Activated naive CD8-positive, alpha-beta T cell treated with anti-CD3 and anti-CD28 coated beads, Interleukin-2, amount 10 ng/mL, durations not matched to agents 7 days and 5 days (primary cell): ENCODE results near the gene KMO. TPM values are rescaled to one million over a fixed set of nuclear protein-coding genes. Genes with fewer than 3 reads are reported as not detected.

Source experiments
- ATAC-seq: fragments of 150-1000 bp; cut with Tn5 transposase; one replicate; pipeline ENCODE4 v1.10.0; 2021; ENCODE audit warnings: low read depth, moderate library complexity
- POLR2A ChIA-PET: fragments of 350-600 bp; sonication (Branson Sonifier 250); formaldehyde crosslinking; loops from one replicate; lab custom pipeline; 2021; ENCODE audit warnings: antibody characterized with exemption; lab: Charles Lee
- DNase-seq: peaks from one replicate; pipeline ENCODE4 v3.0.0; 2021
- H3K27ac Mint-ChIP-seq: one replicate; pipeline ENCODE4 v1.8.0; 2022; ENCODE audit warnings: mild to moderate bottlenecking, mixed read lengths
- H3K27me3 Mint-ChIP-seq: one replicate; pipeline ENCODE4 v1.8.0; 2022; ENCODE audit warnings: mild to moderate bottlenecking, moderate library complexity, mixed read lengths
- H3K36me3 Mint-ChIP-seq: one replicate; pipeline ENCODE4 v1.8.0; 2021; ENCODE audit warnings: mild to moderate bottlenecking, mixed read lengths
- H3K4me1 Mint-ChIP-seq: one replicate; pipeline ENCODE4 v1.8.0; 2021; ENCODE audit warnings: mixed read lengths
- H3K4me3 Mint-ChIP-seq: one replicate; pipeline ENCODE4 v1.8.0; 2022; ENCODE audit warnings: mild to moderate bottlenecking, moderate library complexity, mixed read lengths
- H3K9me3 Mint-ChIP-seq: one replicate; pipeline ENCODE4 v1.8.0; 2021; ENCODE audit warnings: mixed read lengths
- total RNA-seq, 2 experiments: library from RNA; stranded (reverse); gene quantifications; one replicate each; pipeline ENCODE4 v1.2.3, GENCODE V29; 2021

The KMO gene
- total RNA-seq: under 1 TPM in 1 of 2 experiments, not detected in 1; 0.25 TPM

DNA sequence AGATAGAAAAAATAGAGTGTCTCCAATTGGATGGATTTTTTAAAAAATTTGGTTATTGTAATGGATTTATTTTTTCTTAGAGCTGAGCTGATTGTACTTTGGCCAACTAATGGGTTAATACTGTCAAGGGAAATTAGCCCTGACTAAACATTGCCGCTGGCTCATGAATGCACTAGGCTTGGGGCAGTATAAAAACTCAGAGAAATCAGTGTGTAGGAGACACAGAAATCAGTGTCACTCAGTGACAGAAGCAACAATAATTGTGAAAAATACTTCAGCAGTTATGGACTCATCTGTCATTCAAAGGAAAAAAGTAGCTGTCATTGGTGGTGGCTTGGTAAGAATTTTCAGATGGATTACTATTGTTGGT is at the start of gene KMO:
KMO (plus strand) TSS at position 217 of the 370 bp plus-strand sequence; CDS start at position 284, 67 bp downstream.
- peaks cover 6% of the 10 kb centered on the region for H3K4me1 Mint-ChIP-seq
- H3K27ac Mint-ChIP-seq: peak within 1 kb of the TSS; percentile 97
- ATAC-seq (peak; percentile 37), DNase-seq (no peak)
- peaks cover 11% of the 10 kb centered on the region for H3K27me3 Mint-ChIP-seq
- POLR2A ChIA-PET: interaction anchor here (1.0 kb wide), 1 partner anchor 377 kb away, joined by 3 read pairs; no protein-coding TSS in a partner anchor
- peak within 1 kb of the TSS; percentile 99 for H3K4me3 Mint-ChIP-seq
- H3K9me3 Mint-ChIP-seq: no peaks in the 10 kb centered on the region
- no peaks in the 10 kb centered on the region for H3K36me3 Mint-ChIP-seq

DNA sequence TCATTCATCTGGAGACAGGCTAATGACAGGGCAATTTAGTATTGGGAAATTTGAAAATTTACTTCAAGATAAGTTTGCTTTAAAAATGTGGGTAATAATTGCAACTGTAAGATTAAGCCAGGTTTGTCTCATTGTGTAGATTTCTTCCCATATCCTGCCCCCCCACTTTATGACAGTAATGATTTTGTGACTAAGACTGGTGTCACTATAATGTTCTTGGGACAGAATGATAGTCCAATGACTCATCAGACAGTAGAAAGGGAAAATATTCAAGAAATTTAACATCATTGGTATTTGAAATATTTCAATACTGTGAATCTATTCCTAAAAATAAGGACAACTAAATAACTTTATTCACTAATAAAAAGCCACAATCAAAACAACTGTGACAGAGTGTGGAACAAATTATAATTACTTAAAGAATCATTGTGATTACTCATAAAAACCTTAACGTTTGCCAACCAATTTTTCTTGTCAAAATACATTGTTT is 49.4 kb upstream of the KMO start:
- Mint-ChIP-seq H3K4me1 (no peaks in the 10 kb centered on the region), H3K27ac (no peak overlapping the region), H3K4me3 (no peak overlapping the region), H3K27me3 (no peaks in the 10 kb centered on the region), H3K9me3 (no peaks in the 10 kb centered on the region), H3K36me3 (peaks cover 1% of the 10 kb centered on the region)
- POLR2A ChIA-PET: no interaction called here
- DNase-seq: no peak
- no peak for ATAC-seq

DNA sequence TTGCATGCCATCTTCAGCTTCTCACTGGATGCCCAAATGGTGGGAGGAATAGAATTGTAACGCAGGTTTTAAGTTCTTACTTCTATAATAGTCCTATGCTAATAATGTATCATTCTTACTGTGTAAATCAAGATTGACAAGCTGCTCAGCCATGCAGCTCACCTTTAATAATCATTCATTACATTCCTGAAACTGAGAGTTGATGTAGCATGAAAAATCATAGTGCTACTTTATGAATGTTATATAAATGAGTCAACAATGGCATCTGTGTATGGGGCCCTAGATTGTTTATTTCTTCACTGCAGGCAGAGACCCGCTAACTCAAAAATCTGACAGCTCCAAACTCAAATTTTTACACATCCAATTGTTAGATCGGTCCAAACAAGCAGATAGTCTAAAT is 47.0 kb upstream of the KMO start:
- Mint-ChIP-seq H3K9me3 (no peaks in the 10 kb centered on the region), H3K36me3 (peaks cover 1% of the 10 kb centered on the region), H3K4me3 (no peak overlapping the region), H3K4me1 (no peaks in the 10 kb centered on the region), H3K27me3 (no peaks in the 10 kb centered on the region), H3K27ac (no peak overlapping the region)
- POLR2A ChIA-PET: no interaction called here
- DNase-seq (no peak), ATAC-seq (no peak)

DNA sequence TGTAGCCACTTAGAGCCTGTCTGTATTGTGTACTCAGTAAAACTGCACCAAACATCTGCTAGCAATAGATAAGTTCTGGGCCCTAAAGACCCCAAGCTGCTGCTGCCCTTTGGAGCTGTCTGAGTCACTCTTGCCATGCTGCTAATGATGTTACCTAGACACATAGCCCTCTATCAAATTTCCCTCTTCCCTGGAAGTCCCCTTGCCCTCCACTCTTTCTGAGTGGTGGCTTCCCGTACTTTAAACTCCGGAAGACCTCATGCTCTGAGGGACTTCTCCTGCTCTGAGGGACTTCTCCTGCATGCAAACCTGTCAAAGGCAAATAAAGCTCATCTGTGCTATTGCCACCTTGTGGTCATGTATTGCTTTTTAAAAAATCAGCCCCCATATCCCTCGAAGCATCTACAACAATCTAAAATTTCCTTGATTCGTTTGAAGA is 46.6 kb upstream of the KMO start:
- POLR2A ChIA-PET: no interaction called here
- no peak overlapping the region for H3K27ac Mint-ChIP-seq

DNA sequence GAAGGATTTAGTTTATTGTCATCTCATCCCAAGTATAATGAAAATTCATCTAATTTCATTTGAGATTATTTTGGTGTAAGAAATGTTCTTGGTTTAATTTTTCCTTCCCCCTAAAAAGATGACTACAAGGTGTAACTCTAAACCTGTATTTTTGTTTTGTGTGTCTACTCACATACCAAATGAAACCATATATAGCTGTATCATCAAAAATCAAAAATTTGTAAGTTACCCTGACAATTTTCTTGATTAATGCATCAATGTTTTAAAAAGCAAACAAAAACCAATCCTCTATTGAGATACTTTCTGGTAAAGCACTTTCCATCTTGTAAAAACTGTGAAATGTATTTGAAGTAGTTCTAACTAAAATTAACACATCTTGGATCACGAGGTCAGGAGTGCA is 43.4 kb upstream of the KMO start:
- ATAC-seq: no peak
- no peak for DNase-seq
- no peaks in the 10 kb centered on the region for H3K27me3 Mint-ChIP-seq
- POLR2A ChIA-PET: no interaction called here
- H3K27ac Mint-ChIP-seq: no peak overlapping the region
- H3K9me3 Mint-ChIP-seq: no peaks in the 10 kb centered on the region
- H3K4me1 Mint-ChIP-seq: no peaks in the 10 kb centered on the region
- peaks cover 1% of the 10 kb centered on the region for H3K36me3 Mint-ChIP-seq
- H3K4me3 Mint-ChIP-seq: no peak overlapping the region

More for the DNA sequence above, 46.6 kb upstream of the KMO start:
- H3K4me1 Mint-ChIP-seq: no peaks in the 10 kb centered on the region
- no peak for DNase-seq
- H3K36me3 Mint-ChIP-seq: peaks cover 1% of the 10 kb centered on the region
- no peak overlapping the region for H3K4me3 Mint-ChIP-seq
- no peaks in the 10 kb centered on the region for H3K27me3 Mint-ChIP-seq
- H3K9me3 Mint-ChIP-seq: no peaks in the 10 kb centered on the region
- ATAC-seq: no peak

DNA sequence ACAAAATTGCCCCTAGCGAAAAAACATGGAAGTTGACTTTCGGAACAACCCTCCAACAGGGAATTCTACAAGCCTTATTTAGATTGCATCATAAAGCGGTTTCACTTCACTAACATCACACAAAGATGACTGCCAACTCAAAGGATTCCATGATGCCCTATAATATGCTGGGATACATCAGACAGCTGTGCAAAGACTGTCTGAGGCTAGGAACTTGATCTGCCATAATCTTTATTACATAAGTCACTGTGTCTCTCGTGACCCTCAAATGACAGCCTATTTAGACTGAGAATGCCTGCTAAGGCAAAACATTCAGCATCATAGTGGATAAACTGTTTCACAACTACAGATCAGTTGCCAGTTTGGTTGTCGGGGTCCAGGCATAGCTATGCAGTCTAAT is 36.4 kb upstream of the KMO start:
- H3K27ac Mint-ChIP-seq: no peak overlapping the region
- DNase-seq: no peak
- H3K27me3 Mint-ChIP-seq: no peaks in the 10 kb centered on the region
- no peaks in the 10 kb centered on the region for H3K9me3 Mint-ChIP-seq
- ATAC-seq: no peak
- POLR2A ChIA-PET: no interaction called here
- H3K36me3 Mint-ChIP-seq: peaks cover 16% of the 10 kb centered on the region
- no peaks in the 10 kb centered on the region for H3K4me1 Mint-ChIP-seq
- H3K4me3 Mint-ChIP-seq: no peak overlapping the region

DNA sequence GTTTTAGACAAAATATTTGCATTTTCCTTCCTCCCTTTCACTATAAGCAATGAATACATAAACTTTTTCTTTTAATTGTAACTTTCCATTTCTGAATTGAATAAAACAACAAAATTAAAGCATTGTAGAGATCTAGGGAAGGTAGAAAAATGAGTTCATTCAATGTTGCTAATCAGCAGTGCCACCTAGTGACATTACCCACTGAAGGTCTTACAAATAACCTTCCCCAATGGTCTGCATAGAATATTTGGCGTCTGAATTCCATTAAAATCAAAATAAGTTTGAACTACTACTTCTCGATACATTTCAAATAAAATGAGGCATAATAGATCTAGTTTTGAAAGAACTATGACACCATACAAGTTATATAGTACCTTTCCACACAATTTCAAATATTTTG is 32.3 kb upstream of the KMO start:
- Mint-ChIP-seq H3K4me1 (no peaks in the 10 kb centered on the region), H3K9me3 (no peaks in the 10 kb centered on the region), H3K4me3 (no peak overlapping the region), H3K36me3 (peaks cover 31% of the 10 kb centered on the region), H3K27ac (no peak overlapping the region), H3K27me3 (no peaks in the 10 kb centered on the region)
- POLR2A ChIA-PET: no interaction called here
- ATAC-seq: no peak
- DNase-seq: no peak

DNA sequence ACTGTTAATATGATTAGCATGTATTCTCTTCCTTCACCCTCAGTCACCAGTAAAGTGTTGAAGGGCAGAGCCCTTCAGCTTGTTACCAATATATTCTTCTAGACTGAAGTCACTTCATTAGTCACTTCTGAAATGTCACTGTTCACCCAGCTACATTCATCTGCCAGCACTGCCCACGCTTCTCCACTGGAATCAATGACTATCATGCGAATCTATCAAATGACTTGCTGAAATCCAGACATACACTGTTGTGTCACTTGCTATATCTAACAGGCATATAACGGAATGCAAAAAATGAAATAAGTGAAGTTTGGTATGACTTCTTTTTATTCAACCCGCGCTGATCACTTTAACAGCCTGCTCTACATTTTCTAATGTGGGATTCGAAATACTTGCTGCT is 28.7 kb upstream of the KMO start:
- POLR2A ChIA-PET: no interaction called here
- H3K27ac Mint-ChIP-seq: peak overlapping the region; percentile 46
- no peaks in the 10 kb centered on the region for H3K4me1 Mint-ChIP-seq
- no peaks in the 10 kb centered on the region for H3K9me3 Mint-ChIP-seq
- no peak overlapping the region for H3K4me3 Mint-ChIP-seq
- ATAC-seq (no peak), DNase-seq (no peak)
- no peaks in the 10 kb centered on the region for H3K27me3 Mint-ChIP-seq
- peaks cover 31% of the 10 kb centered on the region for H3K36me3 Mint-ChIP-seq

DNA sequence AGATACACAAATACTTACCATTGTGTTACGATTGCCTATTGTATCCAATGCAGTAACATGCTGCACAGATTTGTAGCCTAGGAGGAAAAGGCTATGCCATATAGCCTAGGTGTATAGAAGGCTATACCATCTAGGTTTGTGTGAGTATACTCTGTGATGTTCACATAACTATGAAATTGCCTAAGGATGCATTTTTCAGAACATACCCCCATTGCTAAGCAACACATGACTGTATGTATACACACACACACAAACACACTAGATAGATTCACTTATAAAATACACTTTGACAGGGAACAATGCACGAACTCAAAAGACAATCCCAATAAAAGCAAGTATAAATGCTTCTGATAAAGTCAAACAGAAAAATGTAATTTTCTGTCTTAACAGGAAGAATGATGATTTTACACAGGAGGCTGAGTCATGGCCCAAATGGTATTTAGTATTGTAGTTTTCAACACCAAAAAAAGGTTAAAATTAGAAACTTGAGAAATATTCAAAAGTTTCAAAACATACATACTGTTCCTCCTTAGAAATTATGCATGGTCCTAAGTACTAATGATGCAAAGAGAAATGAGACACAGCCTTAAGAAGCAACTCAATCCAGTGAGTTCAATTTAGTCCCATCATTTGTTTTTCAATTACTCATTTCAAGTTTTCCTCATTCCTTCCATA is 24.9 kb upstream of the KMO start:
- peaks cover 31% of the 10 kb centered on the region for H3K36me3 Mint-ChIP-seq
- no peak overlapping the region for H3K4me3 Mint-ChIP-seq
- ATAC-seq (no peak), DNase-seq (no peak)
- H3K27me3 Mint-ChIP-seq: no peaks in the 10 kb centered on the region
- no peaks in the 10 kb centered on the region for H3K4me1 Mint-ChIP-seq
- H3K27ac Mint-ChIP-seq: no peak overlapping the region
- POLR2A ChIA-PET: no interaction called here
- H3K9me3 Mint-ChIP-seq: no peaks in the 10 kb centered on the region

DNA sequence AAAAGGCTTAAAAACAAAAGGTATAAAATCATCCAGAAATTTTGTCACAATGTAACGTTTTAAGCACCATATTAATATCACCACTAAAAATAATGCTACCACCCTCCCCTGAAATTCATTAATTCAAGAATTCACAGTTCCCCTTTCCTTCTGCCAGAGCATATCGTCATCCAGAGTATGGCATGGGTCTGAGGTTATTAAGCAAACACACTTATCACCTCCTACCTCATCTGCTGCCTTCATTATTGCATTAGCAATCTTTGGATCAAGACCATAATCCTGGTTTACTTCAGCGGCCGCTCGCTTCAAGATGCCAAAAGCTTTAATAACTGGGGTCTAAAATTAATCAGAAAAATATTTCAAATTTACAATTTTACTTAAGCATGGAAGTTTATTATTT is 18.8 kb upstream of the KMO start:
- no peaks in the 10 kb centered on the region for H3K9me3 Mint-ChIP-seq

DNA sequence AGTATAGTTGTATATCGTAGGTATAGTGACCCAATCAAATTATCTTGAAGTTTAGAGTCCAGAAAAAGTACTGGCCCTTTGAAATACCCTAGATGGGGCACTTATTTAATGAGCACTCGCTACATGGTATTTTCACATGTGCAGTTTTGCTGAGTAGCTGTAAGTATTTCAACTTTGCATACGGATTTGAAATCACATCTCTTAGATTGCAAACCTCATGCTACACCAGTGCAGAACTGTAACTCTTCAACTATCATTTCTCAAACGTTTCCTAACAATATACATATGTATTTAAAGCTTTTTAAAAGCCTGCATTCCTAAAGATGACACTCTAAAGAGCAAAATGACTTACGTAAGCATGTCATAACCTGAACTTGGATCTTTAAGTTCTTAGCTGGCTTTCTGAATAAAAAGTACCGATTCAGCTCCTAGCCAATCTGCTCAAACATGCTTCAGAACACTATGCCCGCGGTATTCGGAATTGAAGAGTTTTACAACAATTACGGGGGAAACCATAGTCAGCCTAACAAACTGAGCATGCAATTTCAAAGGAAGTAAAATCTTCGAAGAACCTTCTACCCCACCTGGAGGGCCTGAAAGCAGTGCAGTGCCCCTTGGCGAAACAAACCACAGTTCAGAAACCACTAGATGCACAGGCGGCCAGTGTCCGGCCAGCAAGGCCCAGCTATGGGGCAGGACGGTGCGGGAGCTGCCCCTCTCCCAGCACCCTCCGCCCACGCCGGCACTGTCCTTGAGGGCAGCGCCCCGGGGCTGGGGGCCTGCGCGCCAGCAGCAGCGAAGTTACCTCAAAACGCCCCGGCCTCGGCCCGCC is 13.5 kb upstream of the KMO start:
- Mint-ChIP-seq H3K4me3 (peak overlapping the region; percentile 92), H3K27ac (peak overlapping the region; percentile 83), H3K4me1 (peaks cover 17% of the 10 kb centered on the region), H3K9me3 (no peaks in the 10 kb centered on the region), H3K36me3 (peaks cover 15% of the 10 kb centered on the region), H3K27me3 (peaks cover 20% of the 10 kb centered on the region)
- DNase-seq: no peak
- no peak for ATAC-seq
- POLR2A ChIA-PET: interaction anchor here (1.1 to 2.3 kb wide), 2 partner anchors 122 to 158 kb away, joined by 4 to 7 read pairs; partner anchors contain the start of genes CHML and OPN3

More for the DNA sequence above, 18.8 kb upstream of the KMO start:
- Mint-ChIP-seq H3K27ac (no peak overlapping the region), H3K4me3 (no peak overlapping the region), H3K4me1 (peaks cover 15% of the 10 kb centered on the region), H3K27me3 (no peaks in the 10 kb centered on the region), H3K36me3 (peaks cover 26% of the 10 kb centered on the region)
- ATAC-seq: no peak
- DNase-seq: no peak
- POLR2A ChIA-PET: no interaction called here

DNA sequence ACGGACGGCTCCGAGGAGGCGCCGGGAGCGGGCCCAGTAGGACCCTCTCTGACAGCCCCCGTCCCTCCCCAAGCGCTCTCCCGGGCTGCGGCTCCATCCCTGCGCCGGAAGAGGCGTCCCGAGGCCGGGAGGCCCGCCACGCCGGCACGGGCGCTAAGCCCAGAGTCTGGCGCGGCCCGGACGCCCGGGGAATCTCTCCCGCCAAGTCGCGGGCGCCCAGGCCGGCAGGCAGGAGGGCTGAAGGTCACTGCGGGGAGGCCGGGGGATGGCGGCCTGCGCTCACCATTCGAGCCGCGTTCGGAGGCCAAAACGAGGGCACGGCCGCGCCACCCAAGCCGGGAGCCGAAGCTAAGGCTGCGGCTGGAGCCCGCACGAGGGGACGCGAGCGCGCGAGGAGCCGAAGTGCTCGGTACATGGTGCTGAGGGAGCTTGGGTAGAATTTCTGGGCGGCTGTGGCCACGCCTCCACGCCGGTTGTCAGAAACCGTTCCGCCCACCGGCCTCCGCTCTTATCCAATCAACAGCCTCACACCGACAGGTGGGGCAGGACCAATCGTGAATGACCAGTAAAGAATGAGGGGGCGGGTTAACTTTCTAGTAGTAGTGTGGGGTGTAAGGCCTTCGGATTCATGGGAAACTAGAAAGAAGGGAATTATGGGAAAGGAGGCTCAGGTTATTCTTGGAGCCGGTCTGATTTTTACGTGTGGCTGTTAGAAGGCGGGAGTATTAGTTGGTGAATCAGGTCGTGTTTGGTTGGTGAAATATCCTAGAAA is 12.7 kb upstream of the KMO start, which contains the start of gene FH:
FH (minus strand) TSS at position 448 of the 772 bp plus-strand sequence; CDS start at position 415, 33 bp downstream.
- peak within 1 kb of the TSS; percentile 92 for H3K4me3 Mint-ChIP-seq
- peak; percentile 90 for DNase-seq
- no peaks in the 10 kb centered on the region for H3K9me3 Mint-ChIP-seq

DNA sequence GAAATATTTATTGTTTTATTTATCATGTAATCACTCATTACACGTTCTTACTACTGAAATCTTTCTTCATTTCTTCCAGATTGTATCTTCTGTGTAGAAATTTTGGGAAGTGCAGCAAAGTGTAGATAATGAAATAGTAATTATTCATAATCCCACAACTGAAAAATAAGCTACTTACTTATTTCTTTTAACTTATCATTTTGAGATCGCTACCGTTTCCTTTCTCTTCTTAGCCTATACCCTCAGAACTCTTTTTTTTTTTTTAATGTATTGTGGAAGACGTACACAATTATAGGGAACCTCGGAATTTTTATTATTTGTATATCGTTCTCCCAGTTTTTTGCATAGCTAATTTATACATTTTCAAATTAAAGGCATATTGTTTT is 12.1 kb upstream of the KMO start:
- peaks cover 13% of the 10 kb centered on the region for H3K4me1 Mint-ChIP-seq
- ATAC-seq (no peak), DNase-seq (no peak)
- H3K9me3 Mint-ChIP-seq: no peaks in the 10 kb centered on the region
- POLR2A ChIA-PET: interaction anchor here (1.1 to 2.3 kb wide), 2 partner anchors 120 to 157 kb away, joined by 4 to 7 read pairs; partner anchors contain the start of genes CHML and OPN3
- H3K27me3 Mint-ChIP-seq: peaks cover 30% of the 10 kb centered on the region
- no peak overlapping the region for H3K27ac Mint-ChIP-seq
- peaks cover 9% of the 10 kb centered on the region for H3K36me3 Mint-ChIP-seq
- no peak overlapping the region for H3K4me3 Mint-ChIP-seq

More for the DNA sequence above, 12.7 kb upstream of the KMO start, which contains the start of gene FH:
- Mint-ChIP-seq H3K4me1 (peaks cover 14% of the 10 kb centered on the region), H3K36me3 (peaks cover 12% of the 10 kb centered on the region), H3K27ac (peak within 1 kb of the TSS; percentile 83), H3K27me3 (peaks cover 25% of the 10 kb centered on the region)
- peak; percentile 98 for ATAC-seq
- POLR2A ChIA-PET: interaction anchor here (1.1 to 2.3 kb wide), 2 partner anchors 121 to 157 kb away, joined by 4 to 7 read pairs; partner anchors contain the start of genes CHML and OPN3
